ENCODE results near the gene YJEFN3. TPM values are rescaled to one million over a fixed set of nuclear protein-coding genes. Genes with fewer than 3 reads are reported as not detected.

YJEFN3 gene
- total and polyA plus RNA-seq, 10 donors = 1.3 to 22.7 (median 3.9) TPM

DNA sequence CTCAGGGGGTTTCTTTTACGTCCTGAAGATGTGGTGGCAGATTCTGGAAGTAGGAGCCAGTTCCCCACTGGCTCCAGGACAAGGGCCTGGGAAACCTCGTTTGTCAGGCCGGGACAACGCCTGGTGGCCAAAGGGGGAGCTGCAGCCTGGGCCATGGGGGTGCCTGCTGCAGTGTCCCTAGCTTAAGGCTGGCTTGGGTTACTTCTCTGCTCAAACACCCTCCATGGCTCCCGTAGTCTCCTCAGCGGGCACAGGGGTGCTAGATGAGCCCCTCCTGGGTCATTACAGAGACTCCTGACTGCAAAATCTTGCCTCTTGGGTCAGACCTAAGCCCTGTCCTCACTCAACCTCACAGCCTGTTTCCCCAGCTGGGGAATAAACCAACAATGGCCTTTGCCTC lies 24.1 kb downstream of the YJEFN3 start:
- 40 to 68% (median 52%) methylated on average over 1 to 6 of the region's 6 CpGs for WGBS, 5 donors
- DNase-seq = no peak
- H3K36me3 ChIP-seq = no peaks in the 10 kb centered on the region
- peaks cover 0 to 5% (median 0%) of the 10 kb centered on the region in 6 donors for H3K4me1 ChIP-seq
- H3K27ac ChIP-seq = no peak overlapping the region
- intact Hi-C loops (cut with DNase I; ENCODE audit: low total_unique reads) = no loop called here
- H3K4me3 ChIP-seq = no peak overlapping the region
- peaks cover 0 to 5% (median 0%) of the 10 kb centered on the region in 8 donors for H3K9me3 ChIP-seq
- H3K27me3 ChIP-seq (replicated peaks in 1 of 7) = peaks cover 0 to 44% (median 7%) of the 10 kb centered on the region in 7 donors
- TF ChIP-seq, protein P1, sequence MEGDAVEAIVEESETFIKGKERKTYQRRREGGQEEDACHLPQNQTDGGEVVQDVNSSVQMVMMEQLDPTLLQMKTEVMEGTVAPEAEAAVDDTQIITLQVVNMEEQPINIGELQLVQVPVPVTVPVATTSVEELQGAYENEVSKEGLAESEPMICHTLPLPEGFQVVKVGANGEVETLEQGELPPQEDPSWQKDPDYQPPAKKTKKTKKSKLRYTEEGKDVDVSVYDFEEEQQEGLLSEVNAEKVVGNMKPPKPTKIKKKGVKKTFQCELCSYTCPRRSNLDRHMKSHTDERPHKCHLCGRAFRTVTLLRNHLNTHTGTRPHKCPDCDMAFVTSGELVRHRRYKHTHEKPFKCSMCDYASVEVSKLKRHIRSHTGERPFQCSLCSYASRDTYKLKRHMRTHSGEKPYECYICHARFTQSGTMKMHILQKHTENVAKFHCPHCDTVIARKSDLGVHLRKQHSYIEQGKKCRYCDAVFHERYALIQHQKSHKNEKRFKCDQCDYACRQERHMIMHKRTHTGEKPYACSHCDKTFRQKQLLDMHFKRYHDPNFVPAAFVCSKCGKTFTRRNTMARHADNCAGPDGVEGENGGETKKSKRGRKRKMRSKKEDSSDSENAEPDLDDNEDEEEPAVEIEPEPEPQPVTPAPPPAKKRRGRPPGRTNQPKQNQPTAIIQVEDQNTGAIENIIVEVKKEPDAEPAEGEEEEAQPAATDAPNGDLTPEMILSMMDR (IDR thresholded peaks at IDR 0.05 in 8 of 11, conservative IDR thresholded peaks at IDR 0.05 in 3 of 11) = peak in 8 of 11 experiments; percentile 23 to 71 (median 55)
- no peak for TF ChIP-seq POLR2AphosphoS5 (IDR thresholded peaks at IDR 0.05)

DNA sequence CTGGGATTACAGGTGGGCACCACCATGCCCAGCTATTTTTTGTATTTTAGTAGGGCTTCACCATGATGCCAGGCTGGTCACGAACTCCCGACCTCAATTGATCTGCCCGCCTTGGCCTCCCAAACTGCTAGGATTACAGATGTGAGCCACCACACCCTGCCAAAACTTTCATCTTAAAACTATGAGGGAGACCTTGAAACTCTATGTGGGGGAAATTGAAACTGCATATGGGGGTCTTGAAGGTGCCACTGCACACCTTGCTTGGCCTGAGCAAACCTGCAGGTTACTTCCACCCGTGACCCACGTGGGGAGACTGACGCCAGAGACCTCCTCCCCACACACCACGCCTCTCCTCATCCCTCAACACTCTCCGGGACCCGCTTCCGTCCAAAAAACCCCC lies 25.0 kb downstream of the YJEFN3 start:
- intact Hi-C loops (cut with DNase I; ENCODE audit: low total_unique reads) = no loop called here
- WGBS, 5 donors = 85 to 92% (median 90%) methylated on average over 10 of the region's 10 CpGs

DNA sequence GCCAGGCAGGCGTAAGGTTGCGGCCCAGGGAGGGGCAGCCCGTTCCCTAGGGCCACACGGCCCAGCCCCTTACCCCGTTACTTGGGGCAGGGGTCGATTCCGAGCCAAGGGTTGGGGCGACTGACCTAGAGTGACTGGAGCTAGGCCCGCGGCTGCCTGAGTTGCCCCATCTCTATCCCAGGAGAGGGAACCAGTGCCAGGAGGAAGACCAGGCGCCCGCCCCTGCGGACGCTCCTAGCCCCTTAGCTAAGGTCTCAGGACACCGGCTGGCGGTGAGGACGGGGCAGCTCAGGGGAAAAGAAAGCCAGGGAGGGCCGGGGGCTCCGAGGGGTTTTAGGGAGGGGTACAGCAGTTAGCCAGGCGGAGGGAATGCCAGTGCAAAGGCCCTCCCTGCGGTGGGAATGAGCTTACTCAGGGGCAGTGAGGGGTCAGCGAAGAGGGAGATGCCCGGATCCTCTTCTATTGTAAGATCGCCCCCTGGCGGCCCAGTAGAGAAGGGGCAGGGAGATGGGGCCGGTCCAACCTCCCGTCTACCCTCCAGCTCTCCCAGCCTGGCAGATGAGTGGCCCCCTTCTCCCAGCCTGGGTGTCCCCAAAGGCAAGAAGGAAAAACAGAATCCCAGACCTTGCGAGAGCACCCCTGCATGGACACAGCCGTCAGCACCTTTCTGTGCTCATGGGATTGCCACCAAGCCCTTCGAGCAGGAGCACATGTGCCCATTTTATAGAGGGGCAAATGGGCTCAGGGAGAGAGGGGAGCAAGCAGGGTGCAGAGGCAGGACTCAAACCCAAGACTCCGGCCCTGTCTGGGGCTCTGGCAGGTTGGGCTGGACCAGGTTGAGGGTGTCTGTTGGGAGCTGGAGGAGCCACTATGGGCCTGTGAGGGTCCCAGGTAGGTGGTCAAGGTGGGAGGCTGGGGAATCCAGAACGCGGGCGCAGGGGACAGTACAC lies 25.6 kb downstream of the YJEFN3 start:
- peak; percentile 90 for DNase-seq
- H3K27me3 ChIP-seq (replicated peaks in 1 of 7) = peaks cover 0 to 28% (median 6%) of the 10 kb centered on the region in 7 donors
- peaks cover 0 to 5% (median 0%) of the 10 kb centered on the region in 6 donors for H3K4me1 ChIP-seq
- TF ChIP-seq, protein P1 (IDR thresholded peaks at IDR 0.05 in 8 of 11, conservative IDR thresholded peaks at IDR 0.05 in 3 of 11) = peak; percentile 43 to 93 (median 77)
- TF ChIP-seq POLR2AphosphoS5 (IDR thresholded peaks at IDR 0.05) = peak in 1 of 3 donors; percentile 16
- no peak for TF ChIP-seq POLR2A (IDR thresholded peaks at IDR 0.05)
- 67 to 71% (median 69%) methylated on average over 31 to 34 of the region's 34 CpGs for WGBS, 5 donors
- H3K9me3 ChIP-seq = peaks cover 0 to 5% (median 0%) of the 10 kb centered on the region in 8 donors
- H3K36me3 ChIP-seq = no peaks in the 10 kb centered on the region
- intact Hi-C loops (cut with DNase I; ENCODE audit: low total_unique reads) = no loop called here
- no peak overlapping the region for H3K27ac ChIP-seq
- H3K4me3 ChIP-seq = no peak overlapping the region

More for the DNA sequence above, 25.0 kb downstream of the YJEFN3 start:
- H3K4me3 ChIP-seq = no peak overlapping the region
- H3K9me3 ChIP-seq = peaks cover 0 to 5% (median 0%) of the 10 kb centered on the region in 8 donors
- no peak for DNase-seq
- H3K36me3 ChIP-seq = no peaks in the 10 kb centered on the region
- H3K4me1 ChIP-seq = peaks cover 0 to 5% (median 0%) of the 10 kb centered on the region in 6 donors
- peaks cover 0 to 35% (median 6%) of the 10 kb centered on the region in 7 donors for H3K27me3 ChIP-seq (replicated peaks in 1 of 7)
- no peak overlapping the region for H3K27ac ChIP-seq
- no peak for TF ChIP-seq POLR2A (IDR thresholded peaks at IDR 0.05)
- TF ChIP-seq, protein P1 (IDR thresholded peaks at IDR 0.05 in 8 of 11, conservative IDR thresholded peaks at IDR 0.05 in 3 of 11) = no peak
- no peak for TF ChIP-seq POLR2AphosphoS5 (IDR thresholded peaks at IDR 0.05)

- H3K9me3 ChIP-seq = no peaks in the 10 kb centered on the region
- WGBS, 5 donors = 78 to 87% (median 82%) methylated on average over 15 of the region's 15 CpGs
- DNase-seq = no peak
- H3K27ac ChIP-seq = no peak overlapping the region
- intact Hi-C loops (cut with DNase I; ENCODE audit: low total_unique reads) = no loop called here
- peaks cover 0 to 5% (median 0%) of the 10 kb centered on the region in 6 donors for H3K4me1 ChIP-seq
- no peak overlapping the region for H3K4me3 ChIP-seq
- no peaks in the 10 kb centered on the region for H3K36me3 ChIP-seq
- H3K27me3 ChIP-seq (replicated peaks in 1 of 7) = peaks cover 0 to 11% (median 0%) of the 10 kb centered on the region in 7 donors
- TF ChIP-seq, protein P1 (IDR thresholded peaks at IDR 0.05 in 8 of 11, conservative IDR thresholded peaks at IDR 0.05 in 3 of 11) = no peak
- peak in 1 of 3 donors; percentile 22 for TF ChIP-seq POLR2AphosphoS5 (IDR thresholded peaks at IDR 0.05)
Measured at GRCh38 chr19:19558055-19558454, 29.3 kb downstream of the YJEFN3 start.
